Measurements from ENCODE around the gene IGSF23. TPM values are rescaled to one million over a fixed set of nuclear protein-coding genes. Genes with fewer than 3 reads are reported as not detected.

The IGSF23 gene
- total and polyA plus RNA-seq, 12 donors: not detected

DNA sequence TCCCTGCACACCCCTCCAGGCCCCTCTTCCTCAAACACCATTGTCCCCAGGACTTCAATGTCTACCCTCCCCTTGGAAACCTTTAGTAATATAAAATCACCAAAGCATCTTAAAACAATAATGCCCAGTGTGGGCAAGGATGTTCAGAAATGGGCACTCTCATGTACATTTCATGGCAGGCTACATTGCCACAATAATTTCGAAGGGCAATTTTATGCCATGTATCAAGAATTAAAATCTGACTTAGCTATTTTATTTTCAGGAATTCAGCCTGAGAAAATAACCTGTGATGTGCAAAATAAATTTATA is 35.8 kb upstream of the IGSF23 start:
- peaks cover 9 to 13% of the 10 kb centered on the region in 2 donors for H3K4me1 ChIP-seq (replicated peaks in 1 of 2)
- no peaks in the 10 kb centered on the region for H3K27me3 ChIP-seq
- no peak for DNase-seq
- intact Hi-C loops (cut with DNase I): no loop called here
- no peak overlapping the region for H3K27ac ChIP-seq
- H3K9me3 ChIP-seq (replicated peaks in 1 of 3): no peaks in the 10 kb centered on the region
- H3K36me3 ChIP-seq (replicated peaks in 1 of 2): no peaks in the 10 kb centered on the region
- no peak overlapping the region for H3K4me3 ChIP-seq
- TF ChIP-seq POLR2A (IDR thresholded peaks at IDR 0.05) (no peak), CTCF (IDR thresholded peaks at IDR 0.05) (no peak)
- WGBS, 4 donors: 65 to 93% (median 89%) methylated on average over 1 of the region's 1 CpG

- no peaks in the 10 kb centered on the region for H3K4me1 ChIP-seq (replicated peaks in 1 of 2)
- 92 to 96% (median 96%) methylated on average over 5 of the region's 5 CpGs for WGBS, 4 donors
- H3K27ac ChIP-seq: no peak overlapping the region
- no peak overlapping the region for H3K4me3 ChIP-seq
- no peaks in the 10 kb centered on the region for H3K36me3 ChIP-seq (replicated peaks in 1 of 2)
- intact Hi-C loops (cut with DNase I): no loop called here
- TF ChIP-seq CTCF (IDR thresholded peaks at IDR 0.05) (no peak), POLR2A (IDR thresholded peaks at IDR 0.05) (no peak)
- peak in 2 of 7 donors; percentile 3 to 9 for DNase-seq
- H3K9me3 ChIP-seq (replicated peaks in 1 of 3): no peaks in the 10 kb centered on the region
- peaks cover 6% of the 10 kb centered on the region for H3K27me3 ChIP-seq
These were observed 33.5 kb upstream of the IGSF23 start for GRCh38 chr19:44579663-44580365.

GRCh38 chr19:44580366-44580895 is 32.9 kb upstream of the IGSF23 start:
- Histone ChIP-seq H3K27me3 (peaks cover 6% of the 10 kb centered on the region), H3K36me3 (replicated peaks in 1 of 2) (no peaks in the 10 kb centered on the region), H3K4me1 (replicated peaks in 1 of 2) (no peaks in the 10 kb centered on the region), H3K9me3 (replicated peaks in 1 of 3) (no peaks in the 10 kb centered on the region), H3K27ac (no peak overlapping the region), H3K4me3 (no peak overlapping the region)
- peak in 2 of 7 donors; percentile 6 to 18 for DNase-seq
- TF ChIP-seq CTCF (IDR thresholded peaks at IDR 0.05): no peak
- TF ChIP-seq POLR2A (IDR thresholded peaks at IDR 0.05): no peak
- intact Hi-C loops (cut with DNase I): no loop called here
- WGBS, 4 donors: 90 to 95% (median 94%) methylated on average over 7 to 11 of the region's 11 CpGs

DNA sequence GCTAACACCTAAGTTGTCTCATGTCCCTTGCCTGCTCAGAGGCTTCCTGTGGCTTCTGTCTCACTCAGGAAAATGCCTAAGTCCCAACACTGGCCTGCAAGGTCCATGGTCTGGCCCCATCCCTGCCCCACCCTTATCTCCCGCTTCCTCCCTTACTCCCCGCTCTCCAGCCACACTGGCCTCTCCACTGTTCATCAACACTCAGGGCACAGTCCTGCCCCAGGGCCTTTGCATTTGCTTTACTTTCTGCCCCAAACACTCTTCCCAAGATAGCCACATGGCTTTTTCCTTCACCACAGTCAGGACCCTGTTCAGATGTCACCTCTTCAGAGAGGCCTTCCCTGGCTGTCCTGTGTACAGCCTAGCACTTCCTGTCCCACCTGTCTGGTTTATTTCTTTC is 32.1 kb upstream of the IGSF23 start:
- H3K27me3 ChIP-seq: peaks cover 6% of the 10 kb centered on the region
- peak in 2 of 7 donors; percentile 6 to 13 for DNase-seq
- intact Hi-C loops (cut with DNase I): no loop called here
- no peaks in the 10 kb centered on the region for H3K9me3 ChIP-seq (replicated peaks in 1 of 3)
- no peak overlapping the region for H3K4me3 ChIP-seq
- H3K27ac ChIP-seq: no peak overlapping the region
- H3K4me1 ChIP-seq (replicated peaks in 1 of 2): no peaks in the 10 kb centered on the region
- no peaks in the 10 kb centered on the region for H3K36me3 ChIP-seq (replicated peaks in 1 of 2)
- WGBS, 4 donors: 89 to 100% (median 95%) methylated on average over 2 of the region's 2 CpGs
- TF ChIP-seq POLR2A (IDR thresholded peaks at IDR 0.05) (no peak), CTCF (IDR thresholded peaks at IDR 0.05) (no peak)

All from adrenal gland (tissue), 12 donors.